Left renal cortex interstitium (tissue), 4 donors: ENCODE data around the gene B9D2. TPM values are rescaled to one million over a fixed set of nuclear protein-coding genes. Genes with fewer than 3 reads are reported as not detected.
"Not testable (repeated sequence)": the region's sequence is repeated elsewhere in the genome, so short reads cannot be mapped to it uniquely, and the experiment has no call there.

Source experiments
- DNase-seq, 4 donors: peaks; one replicate each; pipeline ENCODE4 v3.0.0-alpha.2; 2013; ENCODE audit warnings: low read depth in 4 of 4, low spot score in 2 of 4, missing footprints in 1 of 4
- polyA plus RNA-seq, 4 donors: library from polyadenylated mRNA; unstranded; fragments of 120-200 nt; gene quantifications; one replicate each; pipeline ENCODE4 v1.2.1, GENCODE V29; 2013; ENCODE audit not compliant: insufficient read length in 4 of 4

B9D2 gene
- polyA plus RNA-seq, 4 donors, result 6.7 to 11.4 (median 9.1) TPM

GRCh38 chr19:41392775-41393174 is 28.8 kb upstream of the B9D2 start:
- no peak for DNase-seq

- no peak for DNase-seq
These were observed 27.7 kb upstream of the B9D2 start for GRCh38 chr19:41391618-41392017.

- no peak for DNase-seq
These were observed 22.5 kb upstream of the B9D2 start for GRCh38 chr19:41386442-41386841.

- no peak for DNase-seq
These were observed 20.4 kb upstream of the B9D2 start for GRCh38 chr19:41384351-41384750.

GRCh38 chr19:41381536-41381935 is 17.6 kb upstream of the B9D2 start:
- DNase-seq, result not testable (repeated sequence)

- DNase-seq, result no peak
These were observed 14.2 kb upstream of the B9D2 start for GRCh38 chr19:41377977-41378709.

- no peak for DNase-seq
These were observed 13.0 kb upstream of the B9D2 start for GRCh38 chr19:41376998-41377365.

- DNase-seq, result no peak
These were observed 12.5 kb upstream of the B9D2 start, which contains the start of gene TMEM91 for GRCh38 chr19:41376241-41376997. Gene TMEM91, plus strand, starts transcription at chr19:41376533. Its CDS starts 1,777 bp downstream, at chr19:41378310.

GRCh38 chr19:41373993-41374392 is 10.0 kb upstream of the B9D2 start:
- DNase-seq, result no peak

GRCh38 chr19:41372501-41372900 is 8.6 kb upstream of the B9D2 start:
- no peak for DNase-seq

GRCh38 chr19:41371541-41371940 is 7.6 kb upstream of the B9D2 start:
- no peak for DNase-seq

- DNase-seq, result not testable (repeated sequence)
These were observed 7.2 kb upstream of the B9D2 start for GRCh38 chr19:41371119-41371518.

GRCh38 chr19:41369769-41370168 is 5.8 kb upstream of the B9D2 start:
- DNase-seq, result no peak

GRCh38 chr19:41367848-41368301 is 3.9 kb upstream of the B9D2 start:
- no peak for DNase-seq

- DNase-seq, result no peak
These were observed 2.1 kb upstream of the B9D2 start for GRCh38 chr19:41366089-41366488.

GRCh38 chr19:41364524-41365391 is 809 bp upstream of the B9D2 start:
- DNase-seq, result no peak

- no peak for DNase-seq
These were observed 587 bp downstream of the B9D2 start for GRCh38 chr19:41363371-41363752.

- DNase-seq, result no peak
These were observed 1.7 kb downstream of the B9D2 start for GRCh38 chr19:41362143-41362847.

GRCh38 chr19:41359741-41360140 is 4.2 kb downstream of the B9D2 start:
- DNase-seq, result no peak

GRCh38 chr19:41357746-41358145 is 6.2 kb downstream of the B9D2 start:
- no peak for DNase-seq
